Measurements from ENCODE around the gene PER1. TPM values are rescaled to one million over a fixed set of nuclear protein-coding genes. Genes with fewer than 3 reads are reported as not detected.

Gene PER1
- total and polyA plus RNA-seq, 7 donors: 30.5 to 153 (median 67.6) TPM

DNA sequence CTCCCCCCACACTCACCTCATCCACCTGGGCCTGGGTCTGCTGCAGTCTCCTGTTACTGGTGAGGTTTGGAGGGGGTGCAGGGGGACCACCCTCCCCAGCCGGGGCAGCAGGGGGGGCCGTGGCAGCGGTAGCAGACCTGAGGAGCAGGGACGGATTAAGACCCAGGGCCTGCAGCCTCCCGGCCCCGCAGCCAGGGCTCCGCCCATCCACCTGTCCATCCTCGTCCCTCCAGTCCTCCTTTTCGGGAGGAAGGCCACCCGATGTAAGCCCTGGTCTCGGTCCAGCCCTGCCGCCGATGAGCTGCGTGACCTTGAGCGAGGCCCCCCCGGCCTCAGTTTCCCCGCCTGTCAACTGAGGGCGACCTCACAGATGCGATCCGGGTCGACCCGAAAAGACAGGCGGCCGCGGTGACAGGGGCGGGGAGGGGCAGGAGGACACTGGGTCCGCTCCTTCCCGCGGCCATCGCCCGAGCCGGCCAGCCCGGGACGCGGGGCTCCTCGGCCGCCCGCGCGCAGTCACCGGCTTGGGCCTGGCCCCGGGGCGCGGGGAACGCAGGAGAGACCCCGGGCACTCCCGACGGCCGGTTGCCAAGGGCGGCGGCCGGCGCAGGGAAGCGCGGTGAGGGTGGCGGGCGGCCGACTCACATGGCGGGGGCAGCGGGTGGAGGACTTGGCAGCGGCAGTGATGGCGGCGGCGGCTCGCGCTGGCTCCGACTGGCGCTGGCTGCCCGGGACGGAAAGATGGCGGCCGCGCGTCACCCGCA, 10.2 kb upstream of the PER1 start, which contains the start of gene VAMP2:
TSS of gene VAMP2 (minus strand) at position 716 of the 764 bp plus-strand sequence. CDS start at position 647, 69 bp downstream.
- Histone ChIP-seq H3K36me3 (peaks cover 0 to 21% (median 14%) of the 10 kb centered on the region in 4 donors), H3K4me3 (peak within 1 kb of the TSS; percentile 83 to 99 (median 98)), H3K27me3 (no peaks in the 10 kb centered on the region), H3K4me1 (peaks cover 0 to 61% (median 56%) of the 10 kb centered on the region in 4 donors), H3K9me3 (no peaks in the 10 kb centered on the region), H3K27ac (peak within 1 kb of the TSS; percentile 98 to 100 (median 99))
- peak; percentile 92 for DNase-seq
- WGBS, 2 donors: 1% methylated on average over 75 of the region's 75 CpGs
- intact Hi-C loops (cut with DNase I): loop anchor here (5.0 kb wide), 1 partner anchor 60 kb away; no protein-coding TSS in a partner anchor
- peak; percentile 88 to 95 (median 93) for TF ChIP-seq POLR2AphosphoS5 (IDR thresholded peaks at IDR 0.05)
- no peak for TF ChIP-seq EP300 (IDR thresholded peaks at IDR 0.05)
- TF ChIP-seq, protein P1, sequence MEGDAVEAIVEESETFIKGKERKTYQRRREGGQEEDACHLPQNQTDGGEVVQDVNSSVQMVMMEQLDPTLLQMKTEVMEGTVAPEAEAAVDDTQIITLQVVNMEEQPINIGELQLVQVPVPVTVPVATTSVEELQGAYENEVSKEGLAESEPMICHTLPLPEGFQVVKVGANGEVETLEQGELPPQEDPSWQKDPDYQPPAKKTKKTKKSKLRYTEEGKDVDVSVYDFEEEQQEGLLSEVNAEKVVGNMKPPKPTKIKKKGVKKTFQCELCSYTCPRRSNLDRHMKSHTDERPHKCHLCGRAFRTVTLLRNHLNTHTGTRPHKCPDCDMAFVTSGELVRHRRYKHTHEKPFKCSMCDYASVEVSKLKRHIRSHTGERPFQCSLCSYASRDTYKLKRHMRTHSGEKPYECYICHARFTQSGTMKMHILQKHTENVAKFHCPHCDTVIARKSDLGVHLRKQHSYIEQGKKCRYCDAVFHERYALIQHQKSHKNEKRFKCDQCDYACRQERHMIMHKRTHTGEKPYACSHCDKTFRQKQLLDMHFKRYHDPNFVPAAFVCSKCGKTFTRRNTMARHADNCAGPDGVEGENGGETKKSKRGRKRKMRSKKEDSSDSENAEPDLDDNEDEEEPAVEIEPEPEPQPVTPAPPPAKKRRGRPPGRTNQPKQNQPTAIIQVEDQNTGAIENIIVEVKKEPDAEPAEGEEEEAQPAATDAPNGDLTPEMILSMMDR (IDR thresholded peaks at IDR 0.05): peak in 2 of 4 experiments; percentile 18 to 29
- TF ChIP-seq POLR2A (IDR thresholded peaks at IDR 0.05): peak in 1 of 2 donors; percentile 33

DNA sequence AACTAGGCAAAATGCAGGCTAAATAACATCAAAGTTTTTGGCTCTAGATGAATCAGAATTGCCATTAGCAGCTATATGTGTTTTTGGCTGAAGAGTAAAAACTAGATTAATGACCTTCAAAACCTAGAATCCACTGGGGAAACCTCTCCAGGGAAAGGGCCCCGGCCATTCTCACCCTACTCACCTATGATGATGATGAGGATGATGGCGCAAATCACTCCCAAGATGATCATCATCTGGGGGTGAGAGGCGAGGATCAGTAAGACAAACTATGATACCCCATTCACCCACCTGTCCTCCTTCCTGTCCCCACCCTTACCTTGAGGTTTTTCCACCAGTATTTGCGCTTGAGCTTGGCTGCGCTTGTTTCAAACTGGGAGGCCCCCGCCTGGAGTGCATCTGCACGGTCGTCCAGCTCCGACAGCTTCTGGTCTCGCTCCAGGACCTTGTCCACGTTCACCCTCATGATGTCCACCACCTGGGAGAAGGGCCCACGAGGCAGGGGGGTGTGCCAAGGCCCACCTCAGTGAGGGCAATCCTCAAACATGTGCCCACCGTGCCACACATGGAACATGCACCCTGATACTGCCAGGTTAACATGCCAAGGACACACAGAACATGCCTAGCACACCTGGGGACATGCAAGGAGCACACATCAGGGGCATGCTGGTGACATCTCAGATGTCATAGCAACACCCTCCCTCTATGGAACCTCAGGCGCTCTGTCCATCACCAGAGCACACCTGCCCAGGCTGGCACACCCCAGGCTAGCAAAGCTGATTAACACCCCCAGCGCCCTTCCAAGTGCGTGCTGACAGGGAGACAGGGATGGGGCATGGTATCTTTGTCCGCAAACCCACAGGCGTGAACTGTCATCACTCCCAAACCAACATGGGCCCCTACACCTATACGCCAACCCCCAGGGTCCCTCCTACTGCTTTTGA, 9.4 kb upstream of the PER1 start:
- H3K36me3 ChIP-seq: peaks cover 0 to 21% (median 14%) of the 10 kb centered on the region in 4 donors
- no peak for TF ChIP-seq EP300 (IDR thresholded peaks at IDR 0.05)
- TF ChIP-seq POLR2AphosphoS5 (IDR thresholded peaks at IDR 0.05): no peak
- TF ChIP-seq, protein P1 (IDR thresholded peaks at IDR 0.05): no peak
- TF ChIP-seq POLR2A (IDR thresholded peaks at IDR 0.05): no peak
- no peaks in the 10 kb centered on the region for H3K9me3 ChIP-seq
- H3K4me1 ChIP-seq: peaks cover 0 to 67% (median 60%) of the 10 kb centered on the region in 4 donors
- peak overlapping the region; percentile 98 to 100 (median 99) for H3K27ac ChIP-seq
- WGBS, 2 donors: 54 to 62% methylated on average over 19 of the region's 19 CpGs
- no peaks in the 10 kb centered on the region for H3K27me3 ChIP-seq
- H3K4me3 ChIP-seq: peak overlapping the region; percentile 83 to 99 (median 98)
- intact Hi-C loops (cut with DNase I): loop anchor here (5.0 kb wide), 1 partner anchor 61 kb away; no protein-coding TSS in a partner anchor
- DNase-seq: peak; percentile 80

DNA sequence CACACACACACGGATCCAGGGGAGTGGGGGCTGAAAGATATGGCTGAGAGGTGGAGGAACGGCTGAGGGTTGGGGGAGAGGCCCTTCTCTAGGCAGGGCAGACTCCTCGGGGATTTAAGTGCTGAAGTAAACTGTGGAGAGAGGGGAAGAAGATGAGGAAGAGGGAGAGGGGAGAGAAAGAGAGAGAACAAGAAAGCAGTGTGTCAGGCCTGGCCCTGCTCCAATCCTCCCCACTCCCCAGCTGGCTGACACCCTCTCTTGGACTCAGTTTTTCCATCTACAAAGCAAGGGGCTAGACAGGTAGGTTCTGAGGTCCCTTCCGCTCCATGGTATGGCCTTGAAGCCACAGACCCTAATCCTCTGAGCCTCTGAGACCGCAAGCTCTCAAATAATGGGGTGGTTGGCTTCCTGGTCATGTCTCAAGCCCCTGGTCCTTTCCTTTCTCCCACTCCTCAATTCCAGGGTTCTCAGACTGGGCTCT, 8.6 kb upstream of the PER1 start:
- peak overlapping the region in 1 of 4 donors; percentile 99 for H3K4me3 ChIP-seq

DNA sequence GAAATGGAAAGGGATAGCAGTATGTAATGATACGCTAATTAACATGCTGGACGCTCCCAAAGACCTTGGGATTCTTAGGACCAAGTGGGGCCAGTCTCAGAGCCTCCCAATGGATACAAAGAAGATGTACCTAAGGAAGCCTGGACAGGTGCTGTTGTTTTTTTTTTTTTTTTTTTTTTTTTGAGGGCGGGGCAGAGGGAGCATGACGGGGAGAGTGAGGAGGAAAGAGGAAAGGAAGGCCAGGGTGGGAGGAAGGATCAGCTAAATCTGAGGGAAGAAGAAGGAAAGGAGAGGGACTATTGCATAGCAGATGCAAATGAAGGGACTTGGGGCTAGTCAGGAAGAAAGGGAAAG, 8.0 kb upstream of the PER1 start:
- H3K27me3 ChIP-seq: no peaks in the 10 kb centered on the region
- H3K4me3 ChIP-seq: no peak overlapping the region
- no peaks in the 10 kb centered on the region for H3K9me3 ChIP-seq
- H3K36me3 ChIP-seq: peaks cover 0 to 21% (median 14%) of the 10 kb centered on the region in 4 donors
- WGBS, 2 donors: 46 to 75% methylated on average over 4 of the region's 4 CpGs
- TF ChIP-seq EP300 (IDR thresholded peaks at IDR 0.05) (no peak), POLR2A (IDR thresholded peaks at IDR 0.05) (no peak), POLR2AphosphoS5 (IDR thresholded peaks at IDR 0.05) (no peak)
- TF ChIP-seq, protein P1 (IDR thresholded peaks at IDR 0.05): no peak
- intact Hi-C loops (cut with DNase I): loop anchor here (5.0 kb wide), 1 partner anchor 62 kb away; no protein-coding TSS in a partner anchor
- peak overlapping the region; percentile 98 to 100 (median 99) for H3K27ac ChIP-seq
- H3K4me1 ChIP-seq: peaks cover 0 to 67% (median 60%) of the 10 kb centered on the region in 4 donors
- DNase-seq: no peak

More for the DNA sequence above, 8.6 kb upstream of the PER1 start:
- Histone ChIP-seq H3K9me3 (no peaks in the 10 kb centered on the region), H3K27ac (peak overlapping the region; percentile 98 to 100 (median 99)), H3K27me3 (no peaks in the 10 kb centered on the region), H3K36me3 (peaks cover 0 to 21% (median 14%) of the 10 kb centered on the region in 4 donors), H3K4me1 (peaks cover 0 to 67% (median 60%) of the 10 kb centered on the region in 4 donors)
- TF ChIP-seq, protein P1 (IDR thresholded peaks at IDR 0.05): no peak
- TF ChIP-seq POLR2AphosphoS5 (IDR thresholded peaks at IDR 0.05) (no peak), EP300 (IDR thresholded peaks at IDR 0.05) (no peak), POLR2A (IDR thresholded peaks at IDR 0.05) (no peak)
- peak; percentile 64 for DNase-seq
- intact Hi-C loops (cut with DNase I): loop anchor here (5.0 kb wide), 1 partner anchor 62 kb away; no protein-coding TSS in a partner anchor
- 45 to 69% methylated on average over 5 of the region's 5 CpGs for WGBS, 2 donors

Data from sigmoid colon (tissue), 7 donors.